Spleen (tissue), 11 donors: ENCODE data around the gene KLF15. TPM values are rescaled to one million over a fixed set of nuclear protein-coding genes. Genes with fewer than 3 reads are reported as not detected.

ENCODE experiments used
- DNase-seq: peaks from one replicate; pipeline ENCODE4 v3.0.0-alpha.2; 2020
- H3K27ac ChIP-seq, 8 donors: fragments of 200-600 bp; sonication (generic) in 7 of 8; 1 replicate in 4 of 8; 2 replicates in 4 of 8; pipeline versions ENCODE4 v1.5.0 to v1.8.0; 2016 to 2021; ENCODE audit warnings: inconsistent platforms in 4 of 8, mild to moderate bottlenecking in 4 of 8, moderate library complexity in 1 of 8
- H3K27me3 ChIP-seq, 7 donors: fragments of 200-600 bp; sonication (generic) in 6 of 7; replicated peaks in 1 of 7; 1 replicate in 4 of 7; 2 replicates in 3 of 7; pipeline versions ENCODE4 v1.5.0 to v1.8.0; 2016 to 2021; ENCODE audit warnings: inconsistent platforms in 3 of 7, mild to moderate bottlenecking in 1 of 7
- H3K36me3 ChIP-seq, 6 donors: fragments of 200-600 bp; sonication (generic) in 5 of 6; 1 replicate in 4 of 6; 2 replicates in 2 of 6; pipeline versions ENCODE4 v1.5.0 to v1.8.0; 2016 to 2021; ENCODE audit warnings: inconsistent platforms in 2 of 6
- H3K4me1 ChIP-seq, 6 donors: fragments of 200-600 bp; sonication (generic) in 5 of 6; 1 replicate in 3 of 6; 2 replicates in 3 of 6; pipeline versions ENCODE4 v1.5.0 to v1.8.0; 2016 to 2021; ENCODE audit warnings: inconsistent platforms in 3 of 6
- H3K4me3 ChIP-seq, 8 donors: fragments of 200-600 bp; sonication (generic) in 7 of 8; 1 replicate in 4 of 8; 2 replicates in 4 of 8; pipeline versions ENCODE4 v1.5.0 to v1.8.0; 2016 to 2021; ENCODE audit warnings: inconsistent platforms in 4 of 8, mild to moderate bottlenecking in 4 of 8, moderate library complexity in 2 of 8
- H3K9me3 ChIP-seq, 8 donors: fragments of 200-600 bp; sonication (generic) in 7 of 8; 1 replicate in 4 of 8; 2 replicates in 4 of 8; pipeline versions ENCODE4 v1.5.0 to v1.8.0; 2016 to 2021; ENCODE audit warnings: inconsistent platforms in 4 of 8
- POLR2A ChIP-seq, 3 donors: fragments of 450-650 bp; IDR thresholded peaks; one replicate each; pipeline ENCODE4 v1.5.1; 2017; ENCODE audit warnings: antibody characterized with exemption in 3 of 3, mild to moderate bottlenecking in 1 of 3
- POLR2AphosphoS5 ChIP-seq, 3 donors: sonication (generic); formaldehyde crosslinking; IDR thresholded peaks; one replicate each; pipeline ENCODE4 v1.5.1; 2017; ENCODE audit warnings: antibody characterized with exemption in 3 of 3
- WGBS, 5 donors: extraction: QIAGEN DNeasy Blood & Tissue Kit in 3 of 5; methylation state at CpG; one replicate each; pipeline versions ENCODE4 v1.1.5 to v1.1.7; 2013 to 2018; 5-methylcytosine and 5-hydroxymethylcytosine counted together
- intact Hi-C: fragments of 100-400 bp; cut with DNase I; formaldehyde crosslinking; loops from one replicate; pipeline ENCODE4 v1.15.0; 2023; ENCODE audit warnings: low total_unique reads
- polyA plus RNA-seq, 3 donors: library from polyadenylated mRNA; stranded (reverse); fragments of 200-250 nt; gene quantifications; one replicate each; pipeline ENCODE4 v1.2.1, GENCODE V29; 2013
- total RNA-seq, 7 donors: library from RNA; depleted of rRNA in 3 of 7; stranded (reverse); fragments of >200 nt in 3 of 7; fragmentation: NEBNext Ultra II Directional in 4 of 7; extraction: Animal tissue kit (Norgen Biotek cat#: 25700) in 4 of 7; gene quantifications; one replicate each; pipeline versions ENCODE4 v1.1.0 to v1.2.1, GENCODE V29; 2016 to 2021
- TF ChIP-seq, protein P1 (sequence below), 11 experiments: fragments of 200-600 bp in 7 of 11; fragments of 450-650 bp in 4 of 11; sonication (generic) in 4 of 11; IDR thresholded peaks in 8 of 11; conservative IDR thresholded peaks in 3 of 11; 1 replicate in 7 of 11; 2 replicates in 4 of 11; pipeline versions ENCODE4 v1.4.0 to v1.8.0; 2016 to 2021; ENCODE audit warnings: antibody characterized with exemption in 11 of 11, inconsistent platforms in 4 of 11, mild to moderate bottlenecking in 1 of 11
- donor health status: healthy with polysubstance abuse.
- donor health status: DM: no; HTN: no; CAD: no; lungs with moderate emphysema.
- donor health status: DM: no; HTN: no; CAD: no.
- donor health status: Bipolar disorder and iron deficiency.
- donor health status: healthy.
- donor health status: DM: no; HTN: no; CAD: no.
- donor health status: DM: yes; HTN: yes; CAD: no.

The KLF15 gene
- total and polyA plus RNA-seq, 10 donors, result 0.57 to 9.5 (median 3.3) TPM

DNA sequence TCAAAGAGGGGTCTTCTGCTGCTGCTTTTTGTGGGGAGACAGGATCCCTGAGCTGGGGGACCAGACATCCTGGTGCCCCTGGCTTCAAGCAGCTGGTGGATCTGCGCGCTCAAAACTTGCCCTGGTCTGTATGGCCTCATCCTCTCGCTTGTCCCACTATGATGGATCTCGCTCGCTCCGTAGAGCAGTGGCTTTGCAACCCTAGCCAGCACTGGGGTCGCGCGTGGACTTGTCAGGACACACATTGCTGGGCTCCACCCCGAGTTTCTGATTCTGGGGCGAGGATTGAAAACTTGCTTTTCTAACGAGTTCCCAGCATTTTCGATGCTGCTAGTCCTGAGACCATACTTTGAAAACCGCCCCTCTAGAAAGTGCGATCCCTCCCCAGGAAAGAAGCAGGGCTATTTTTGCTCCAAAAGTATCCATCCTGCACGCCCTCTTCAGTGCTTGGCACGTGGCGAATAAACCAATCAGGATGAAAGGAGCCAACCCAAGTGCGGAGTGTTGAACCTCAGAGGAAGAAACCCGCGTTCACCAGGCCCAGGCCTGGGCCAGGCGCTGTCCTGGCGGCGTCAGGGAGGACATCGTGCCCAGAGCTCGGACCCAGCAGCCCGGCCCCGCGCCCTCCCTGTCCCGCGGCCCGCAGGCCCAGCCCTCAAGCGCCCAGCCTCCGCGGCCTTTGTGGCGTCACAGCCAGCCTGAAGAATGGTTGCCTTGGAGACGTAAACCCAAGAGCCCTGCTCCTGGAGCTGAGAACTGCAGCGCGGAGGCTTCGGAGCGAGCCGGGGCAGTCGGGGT is 37.2 kb upstream of the KLF15 start, which contains the start of gene CFAP100:
TSS of gene CFAP100 (plus strand) at position 731 of the 798 bp plus-strand sequence. CDS start 1,092 bp downstream, outside the sequence.
- Histone ChIP-seq H3K27me3 (peaks cover 0 to 69% (median 16%) of the 10 kb centered on the region in 7 donors), H3K36me3 (no peaks in the 10 kb centered on the region), H3K4me1 (peaks cover 0 to 10% (median 2%) of the 10 kb centered on the region in 6 donors), H3K4me3 (peak within 1 kb of the TSS in 1 of 8 donors; percentile 13), H3K9me3 (peaks cover 0 to 16% (median 9%) of the 10 kb centered on the region in 8 donors), H3K27ac (no peak within 1 kb of the TSS)
- peak; percentile 70 for DNase-seq
- intact Hi-C loops, result loop anchor here (5.0 kb wide), 1 partner anchor 137 kb away; no protein-coding TSS in a partner anchor
- no peak for TF ChIP-seq POLR2AphosphoS5 (IDR thresholded peaks at IDR 0.05)
- TF ChIP-seq POLR2A (IDR thresholded peaks at IDR 0.05), result no peak
- TF ChIP-seq, protein P1, sequence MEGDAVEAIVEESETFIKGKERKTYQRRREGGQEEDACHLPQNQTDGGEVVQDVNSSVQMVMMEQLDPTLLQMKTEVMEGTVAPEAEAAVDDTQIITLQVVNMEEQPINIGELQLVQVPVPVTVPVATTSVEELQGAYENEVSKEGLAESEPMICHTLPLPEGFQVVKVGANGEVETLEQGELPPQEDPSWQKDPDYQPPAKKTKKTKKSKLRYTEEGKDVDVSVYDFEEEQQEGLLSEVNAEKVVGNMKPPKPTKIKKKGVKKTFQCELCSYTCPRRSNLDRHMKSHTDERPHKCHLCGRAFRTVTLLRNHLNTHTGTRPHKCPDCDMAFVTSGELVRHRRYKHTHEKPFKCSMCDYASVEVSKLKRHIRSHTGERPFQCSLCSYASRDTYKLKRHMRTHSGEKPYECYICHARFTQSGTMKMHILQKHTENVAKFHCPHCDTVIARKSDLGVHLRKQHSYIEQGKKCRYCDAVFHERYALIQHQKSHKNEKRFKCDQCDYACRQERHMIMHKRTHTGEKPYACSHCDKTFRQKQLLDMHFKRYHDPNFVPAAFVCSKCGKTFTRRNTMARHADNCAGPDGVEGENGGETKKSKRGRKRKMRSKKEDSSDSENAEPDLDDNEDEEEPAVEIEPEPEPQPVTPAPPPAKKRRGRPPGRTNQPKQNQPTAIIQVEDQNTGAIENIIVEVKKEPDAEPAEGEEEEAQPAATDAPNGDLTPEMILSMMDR (IDR thresholded peaks at IDR 0.05 in 8 of 11, conservative IDR thresholded peaks at IDR 0.05 in 3 of 11), result no peak
- 32 to 58% (median 37%) methylated on average over 26 to 43 of the region's 43 CpGs for WGBS, 5 donors

DNA sequence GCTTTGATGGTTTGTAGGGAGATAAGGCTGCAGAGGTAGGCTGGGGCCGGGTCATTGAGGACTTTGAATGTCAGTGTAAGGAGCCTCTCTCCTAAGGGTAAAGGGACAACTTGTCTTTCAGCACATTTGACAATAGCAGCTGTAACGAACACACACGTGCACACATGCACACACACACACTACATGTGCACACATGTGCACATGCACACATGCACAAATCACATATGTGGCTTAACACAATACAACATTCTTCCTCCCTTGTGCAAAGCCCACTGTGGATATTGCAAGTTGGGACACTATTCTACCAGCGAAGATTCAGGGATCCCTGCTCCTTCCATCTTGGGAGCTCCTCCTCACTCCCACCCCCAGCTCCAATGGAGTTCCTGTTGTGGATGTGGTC is 36.4 kb upstream of the KLF15 start:
- intact Hi-C loops, result loop anchor here (5.0 kb wide), 1 partner anchor 136 kb away; no protein-coding TSS in a partner anchor
- 80 to 87% (median 81%) methylated on average over 4 of the region's 4 CpGs for WGBS, 5 donors
- Histone ChIP-seq H3K9me3 (peaks cover 0 to 7% (median 1%) of the 10 kb centered on the region in 8 donors), H3K36me3 (no peaks in the 10 kb centered on the region), H3K4me3 (no peak overlapping the region), H3K27me3 (peaks cover 0 to 78% (median 21%) of the 10 kb centered on the region in 7 donors), H3K27ac (no peak overlapping the region), H3K4me1 (peaks cover 0 to 17% (median 10%) of the 10 kb centered on the region in 6 donors)
- TF ChIP-seq POLR2AphosphoS5 (IDR thresholded peaks at IDR 0.05) (no peak), POLR2A (IDR thresholded peaks at IDR 0.05) (no peak)
- TF ChIP-seq, protein P1 (IDR thresholded peaks at IDR 0.05 in 8 of 11, conservative IDR thresholded peaks at IDR 0.05 in 3 of 11), result no peak
- DNase-seq, result no peak

DNA sequence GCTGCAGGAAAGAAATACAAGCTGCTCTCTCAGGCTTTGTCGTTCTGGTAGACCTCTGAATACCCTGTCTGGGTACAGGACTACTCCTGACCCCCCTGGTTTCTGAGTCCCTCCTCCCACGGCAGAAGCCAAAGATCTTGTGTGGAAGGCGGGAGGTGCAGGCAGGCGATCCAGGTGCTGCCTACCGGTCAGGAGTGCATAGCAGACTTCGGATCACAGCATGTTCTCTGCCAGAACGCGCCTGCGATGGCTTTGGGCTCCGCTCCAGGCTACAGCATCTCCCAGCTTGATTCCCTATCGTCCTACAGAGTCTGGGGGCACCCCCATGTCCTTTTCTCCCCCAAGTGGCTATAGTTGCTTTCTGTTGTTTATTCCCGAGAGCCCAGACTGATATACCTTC is 35.0 kb upstream of the KLF15 start:
- H3K27ac ChIP-seq, result no peak overlapping the region
- H3K4me1 ChIP-seq, result peaks cover 0 to 17% (median 10%) of the 10 kb centered on the region in 6 donors
- H3K27me3 ChIP-seq, result peaks cover 0 to 81% (median 21%) of the 10 kb centered on the region in 7 donors
- TF ChIP-seq POLR2AphosphoS5 (IDR thresholded peaks at IDR 0.05), result no peak
- TF ChIP-seq, protein P1 (IDR thresholded peaks at IDR 0.05 in 8 of 11, conservative IDR thresholded peaks at IDR 0.05 in 3 of 11), result no peak
- H3K4me3 ChIP-seq, result no peak overlapping the region
- H3K36me3 ChIP-seq, result no peaks in the 10 kb centered on the region
- intact Hi-C loops, result loop anchor here (5.0 kb wide), 1 partner anchor 135 kb away; no protein-coding TSS in a partner anchor
- H3K9me3 ChIP-seq, result no peaks in the 10 kb centered on the region
- 84 to 89% (median 85%) methylated on average over 9 to 12 of the region's 12 CpGs for WGBS, 5 donors
- no peak for DNase-seq

DNA sequence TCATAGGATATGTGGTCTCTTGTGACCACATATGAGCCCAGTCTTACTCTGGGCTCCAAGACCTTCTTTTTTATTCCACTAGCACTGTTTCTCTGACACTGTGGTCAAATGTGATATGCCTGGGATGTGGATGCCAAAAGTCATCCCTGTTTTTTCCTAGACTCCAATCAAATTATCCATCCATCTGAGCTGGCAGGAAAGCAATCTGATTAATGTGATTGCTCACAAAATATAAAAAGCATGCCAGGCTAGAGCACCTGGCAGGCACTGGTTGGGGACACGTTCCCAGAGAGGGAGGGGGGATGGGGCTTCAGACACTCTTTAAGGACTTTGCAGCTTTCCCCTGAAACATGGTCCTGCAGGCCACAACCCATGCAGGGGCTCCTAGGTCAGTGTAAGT is 34.4 kb upstream of the KLF15 start:
- intact Hi-C loops, result loop anchor here (2.0 to 5.0 kb wide), 2 partner anchors 134 to 257 kb away; no protein-coding TSS in a partner anchor
- no peak for DNase-seq
- Histone ChIP-seq H3K36me3 (no peaks in the 10 kb centered on the region), H3K4me3 (no peak overlapping the region), H3K27me3 (peaks cover 0 to 81% (median 21%) of the 10 kb centered on the region in 7 donors), H3K4me1 (peaks cover 0 to 17% (median 10%) of the 10 kb centered on the region in 6 donors), H3K9me3 (no peaks in the 10 kb centered on the region), H3K27ac (no peak overlapping the region)
- WGBS, 5 donors, result 40 to 73% (median 58%) methylated on average over 1 of the region's 1 CpG
- TF ChIP-seq POLR2AphosphoS5 (IDR thresholded peaks at IDR 0.05) (no peak), POLR2A (IDR thresholded peaks at IDR 0.05) (no peak)
- TF ChIP-seq, protein P1 (IDR thresholded peaks at IDR 0.05 in 8 of 11, conservative IDR thresholded peaks at IDR 0.05 in 3 of 11), result no peak
